OCI-LY7 (cell line): Measurements from ENCODE around the gene SLC66A2. TPM values are rescaled to one million over a fixed set of nuclear protein-coding genes. Genes with fewer than 3 reads are reported as not detected.
"Not testable (repeated sequence)": the region's sequence is repeated elsewhere in the genome, so short reads cannot be mapped to it uniquely, and the experiment has no call there.

ENCODE experiments used
- BruUV-seq: library from RNA; stranded (reverse); fragments of 400-500 nt; replicated peaks from 2 replicates; lab custom pipeline; 2021; lab: Mats Ljungman, UMichigan
- CTCF ChIA-PET: fragments of 300-600 bp; sonication (Branson Sonifier 250); formaldehyde crosslinking; loops from one replicate; lab custom pipeline; 2022; ENCODE audit warnings: antibody characterized with exemption; ENCODE audit not compliant: unreplicated experiment; lab: Charles Lee
- POLR2A ChIA-PET: fragments of 300-600 bp; sonication (Branson Sonifier 250); formaldehyde crosslinking; loops from one replicate; lab custom pipeline; 2022; ENCODE audit warnings: antibody characterized with exemption; lab: Charles Lee
- DNase-seq: peaks from one replicate; pipeline ENCODE4 v3.0.0-alpha.2; 2015; ENCODE audit warnings: low spot score
- H2AFZ ChIP-seq: fragments of 200-600 bp; sonication (generic), shearing (Covaris generic); 2 replicates; pipeline ENCODE4 v1.6.1; 2014; ENCODE audit warnings: mild to moderate bottlenecking, antibody characterized with exemption, low read length, moderate library complexity
- H3K27ac ChIP-seq: fragments of 200-600 bp; sonication (generic); 2 replicates; pipeline ENCODE4 v1.5.1; 2014; ENCODE audit warnings: mixed run types, low read depth, mild to moderate bottlenecking, moderate library complexity, low read length, inconsistent platforms; ENCODE audit not compliant: poor library complexity, severe bottlenecking
- H3K36me3 ChIP-seq: fragments of 200-600 bp; sonication (generic); 2 replicates; pipeline ENCODE4 v1.6.1; 2014; ENCODE audit warnings: mild to moderate bottlenecking, antibody characterized with exemption, low read length, moderate library complexity, mixed read lengths; ENCODE audit not compliant: insufficient read depth
- H3K4me1 ChIP-seq: fragments of 200-600 bp; sonication (generic); 2 replicates; pipeline ENCODE4 v1.5.1; 2014; ENCODE audit warnings: mild to moderate bottlenecking, low read length; ENCODE audit not compliant: insufficient read depth, poor library complexity, severe bottlenecking
- H3K4me2 ChIP-seq: fragments of 200-600 bp; sonication (generic); 2 replicates; pipeline ENCODE4 v1.6.1; 2014; ENCODE audit warnings: mild to moderate bottlenecking, low read length
- H3K4me3 ChIP-seq: fragments of 200-600 bp; sonication (generic); 2 replicates; pipeline ENCODE4 v1.5.1; 2014; ENCODE audit warnings: mild to moderate bottlenecking, low read depth, low read length; ENCODE audit not compliant: poor library complexity, severe bottlenecking
- H3K79me2 ChIP-seq: fragments of 200-600 bp; sonication (generic); 2 replicates; pipeline ENCODE4 v1.6.1; 2016; ENCODE audit warnings: low read depth, mild to moderate bottlenecking, low read length, moderate library complexity, mixed read lengths; ENCODE audit not compliant: insufficient read depth
- H3K9me2 ChIP-seq: fragments of 200-600 bp; sonication (generic); 2 replicates; pipeline ENCODE4 v1.6.1; 2016; ENCODE audit warnings: mild to moderate bottlenecking, low read length, mixed read lengths; ENCODE audit not compliant: insufficient read depth
- H3K9me3 ChIP-seq: fragments of 200-600 bp; sonication (generic); 2 replicates; pipeline ENCODE4 v1.6.1; 2014; ENCODE audit warnings: mild to moderate bottlenecking, mixed run types, low read length, mixed read lengths
- H4K20me1 ChIP-seq: fragments of 200-600 bp; sonication (generic); 2 replicates; pipeline ENCODE4 v1.6.1; 2014; ENCODE audit warnings: mild to moderate bottlenecking, antibody characterized with exemption, low read length, moderate library complexity, mixed read lengths; ENCODE audit not compliant: insufficient read depth
- CTCF ChIP-seq: fragments of 200-600 bp; sonication (generic); conservative IDR thresholded peaks from 2 replicates; pipeline ENCODE4 v1.5.1; 2014; ENCODE audit warnings: mild to moderate bottlenecking, antibody characterized with exemption, low read length, moderate library complexity, mixed read lengths
- EZH2phosphoT487 ChIP-seq: fragments of 200-600 bp; sonication (generic); IDR thresholded peaks from 2 replicates; pipeline ENCODE4 v1.6.1; 2018; ENCODE audit warnings: low read depth, borderline replicate concordance, mild to moderate bottlenecking, mixed run types, antibody characterized with exemption, low read length, moderate library complexity, mixed read lengths
- intact Hi-C: fragments of 100-400 bp; cut with micrococcal nuclease; formaldehyde crosslinking; loops from one replicate; pipeline ENCODE4 v1.10.0; 2022; ENCODE audit not compliant: unreplicated experiment
- total RNA-seq, 2 experiments: library from RNA; depleted of rRNA in 1 of 2; stranded (reverse); fragments of >200 nt in 1 of 2; shearing (Covaris generic) in 1 of 2; gene quantifications; 2 replicates each; pipeline ENCODE4 v1.2.3, GENCODE V29; 2014 to 2022

SLC66A2 gene
- total RNA-seq, 2 experiments from 2014 or later = 14.5 to 17.9 TPM

GRCh38 chr18:79866889-79867574 is 84.4 kb downstream of the SLC66A2 start:
- H3K36me3 ChIP-seq = no peaks in the 10 kb centered on the region
- no peak for TF ChIP-seq CTCF
- no peak for TF ChIP-seq EZH2phosphoT487
- no peaks in the 10 kb centered on the region for H3K9me3 ChIP-seq
- H2AFZ ChIP-seq = no peak overlapping the region
- POLR2A ChIA-PET = no interaction called here
- H3K4me2 ChIP-seq = no peak overlapping the region
- intact Hi-C loops = no loop called here
- H3K4me1 ChIP-seq = no peaks in the 10 kb centered on the region
- BruUV-seq = no TSS peak
- no peak overlapping the region for H3K27ac ChIP-seq
- CTCF ChIA-PET = no interaction called here
- no peak overlapping the region for H3K4me3 ChIP-seq
- no peaks in the 10 kb centered on the region for H3K79me2 ChIP-seq
- no peaks in the 10 kb centered on the region for H3K9me2 ChIP-seq
- DNase-seq = no peak
- H4K20me1 ChIP-seq = no peaks in the 10 kb centered on the region

GRCh38 chr18:79865951-79866350 is 85.5 kb downstream of the SLC66A2 start:
- H3K9me2 ChIP-seq, POLR2A ChIA-PET, H2AFZ ChIP-seq, H3K27ac ChIP-seq, DNase-seq, H3K4me3 ChIP-seq, CTCF ChIA-PET, H4K20me1 ChIP-seq, H3K9me3 ChIP-seq, BruUV-seq, H3K36me3 ChIP-seq, H3K4me1 ChIP-seq, H3K4me2 ChIP-seq, intact Hi-C loops, H3K79me2 ChIP-seq: not testable (repeated sequence)

DNA sequence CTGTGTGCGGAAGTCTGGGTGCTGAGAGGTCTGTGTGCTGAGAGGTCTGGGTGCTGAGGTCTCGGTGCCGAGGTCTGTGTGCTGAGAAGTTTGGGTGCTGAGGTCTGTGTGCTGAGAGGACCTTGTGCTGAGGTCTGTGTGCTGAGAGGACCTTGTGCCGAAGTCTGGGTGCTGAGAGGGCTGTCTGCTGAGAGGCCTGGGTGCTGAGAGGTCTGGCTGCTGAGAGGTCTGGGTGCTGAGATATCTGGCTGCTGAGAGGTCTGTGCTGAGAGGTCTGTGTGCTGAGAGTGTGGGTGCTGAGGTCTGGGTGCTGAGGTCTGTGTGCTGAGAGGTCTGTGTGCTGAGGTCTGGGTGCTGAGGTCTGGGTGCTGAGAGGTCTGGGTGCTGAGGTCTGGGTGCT is 86.5 kb downstream of the SLC66A2 start:
- H3K4me1 ChIP-seq, DNase-seq, H3K4me3 ChIP-seq, H3K27ac ChIP-seq, POLR2A ChIA-PET, H2AFZ ChIP-seq, H3K9me3 ChIP-seq, H3K79me2 ChIP-seq, CTCF ChIA-PET, H3K9me2 ChIP-seq, intact Hi-C loops, H3K4me2 ChIP-seq, H4K20me1 ChIP-seq, H3K36me3 ChIP-seq, BruUV-seq: not testable (repeated sequence)
